ENCODE results near the gene MME. TPM values are rescaled to one million over a fixed set of nuclear protein-coding genes. Genes with fewer than 3 reads are reported as not detected.

Gene MME
- total and polyA plus RNA-seq, 4 donors, result 4.1 to 20.7 (median 9.5) TPM

GRCh38 chr3:155032918-155033317 lies 47.2 kb upstream of the MME start:
- Histone ChIP-seq H3K9me3 (ENCODE audit: control insufficient read depth in 4 of 4, low read length in 3 of 4) (no peaks in the 10 kb centered on the region), H3K4me1 (ENCODE audit: control insufficient read depth in 4 of 4, insufficient read depth in 4 of 4, low read length in 3 of 4) (no peaks in the 10 kb centered on the region), H3K27me3 (ENCODE audit: control insufficient read depth in 4 of 4, insufficient read depth in 4 of 4, low read length in 3 of 4) (no peaks in the 10 kb centered on the region), H3K27ac (ENCODE audit: low read depth in 1 of 2, low read length in 2 of 2) (no peak overlapping the region), H3K4me3 (ENCODE audit: low read depth in 1 of 3, low read length in 3 of 3) (no peak overlapping the region), H3K36me3 (ENCODE audit: control insufficient read depth in 4 of 4, insufficient read depth in 3 of 4, low read depth in 1 of 4, low read length in 3 of 4) (no peaks in the 10 kb centered on the region), H3K9ac (ENCODE audit: low read depth in 1 of 2, low read length in 2 of 2) (no peak overlapping the region)
- no peak for TF ChIP-seq EGR1 (IDR thresholded peaks at IDR 0.05; ENCODE audit: low read depth in 2 of 2)
- TF ChIP-seq RAD21 (IDR thresholded peaks at IDR 0.05), result no peak
- TF ChIP-seq TAF1 (conservative IDR thresholded peaks at IDR 0.05), result no peak
- no peak for TF ChIP-seq ZBTB33 (IDR thresholded peaks at IDR 0.05)
- TF ChIP-seq FOXA1 (IDR thresholded peaks at IDR 0.05), result no peak
- no peak for TF ChIP-seq JUND (IDR thresholded peaks at IDR 0.05)
- TF ChIP-seq REST (IDR thresholded peaks at IDR 0.05), result no peak
- no peak for TF ChIP-seq ATF3 (IDR thresholded peaks at IDR 0.05)
- TF ChIP-seq FOXA2 (IDR thresholded peaks at IDR 0.05), result no peak
- TF ChIP-seq RXRA (IDR thresholded peaks at IDR 0.05), result no peak
- TF ChIP-seq HNF4G (IDR thresholded peaks at IDR 0.05), result no peak
- no peak for TF ChIP-seq YY1 (IDR thresholded peaks at IDR 0.05)
- no peak for TF ChIP-seq GABPA (IDR thresholded peaks at IDR 0.05 in 1 of 2, conservative IDR thresholded peaks at IDR 0.05 in 1 of 2)
- no peak for TF ChIP-seq HNF4A (conservative IDR thresholded peaks at IDR 0.05)
- no peak for TF ChIP-seq MAX (IDR thresholded peaks at IDR 0.05)
- TF ChIP-seq SP1 (IDR thresholded peaks at IDR 0.05), result no peak
- no peak for TF ChIP-seq NR2F2 (IDR thresholded peaks at IDR 0.05)
- no peak for TF ChIP-seq CTCF (IDR thresholded peaks at IDR 0.05; ENCODE audit: low read depth, low read length, missing input control)
- DNase-seq (ENCODE audit: low spot score), result no peak

Data from liver (tissue), 9 donors.